A549 (cell line): ENCODE results near the gene PCDH1. TPM values are rescaled to one million over a fixed set of nuclear protein-coding genes. Genes with fewer than 3 reads are reported as not detected.

Experiments
- ATAC-seq, 2 experiments: fragments of 200-7000 bp in 1 of 2; fragments of >200 bp in 1 of 2; cut with Nextera tagmentation in 1 of 2; cut with Tn5 transposase in 1 of 2; 3 replicates each; pipeline versions ENCODE4 v1.8.0 to v1.9.1; 2018 to 2020; ENCODE audit warnings: mild to moderate bottlenecking in 1 of 2, moderate library complexity in 1 of 2
- CTCF ChIA-PET: fragments of 300-600 bp; sonication (Branson Sonifier 250); formaldehyde crosslinking; extraction: SDS; loops from one replicate; lab custom pipeline; 2021; ENCODE audit warnings: antibody characterized with exemption, inconsistent platforms; lab: Yijun Ruan, JAX
- POLR2A ChIA-PET: fragments of 350-600 bp; formaldehyde crosslinking; extraction: SDS; loops from one replicate; lab custom pipeline; 2021; ENCODE audit warnings: antibody characterized with exemption, inconsistent platforms; lab: Yijun Ruan, JAX
- DNase-seq, 2 experiments: peaks; one replicate each; pipeline versions ENCODE4 v3.0.0 to v3.0.0-alpha.2; 2011 to 2016; ENCODE audit warnings: low read depth in 1 of 2, low spot score in 1 of 2
- FAIRE-seq: peaks from 2 replicates; lab custom pipeline; 2011; peaks lifted over from hg19 to GRCh38; lab: Jason Lieb, UNC
- H3K27ac ChIP-seq, 2 experiments: fragments of >200 bp; sonication (Bioruptor Twin); formaldehyde crosslinking; 3 replicates each; pipeline ENCODE4 v1.5.1; 2016 to 2017
- H3K4me1 ChIP-seq: fragments of >200 bp; sonication (Bioruptor Twin); formaldehyde crosslinking; 3 replicates; pipeline ENCODE4 v1.6.1; 2016
- H3K4me2 ChIP-seq: fragments of >200 bp; sonication (Bioruptor Twin); formaldehyde crosslinking; 3 replicates; pipeline ENCODE4 v1.6.1; 2016
- H3K4me3 ChIP-seq: fragments of >200 bp; sonication (Bioruptor Twin); formaldehyde crosslinking; 3 replicates; pipeline ENCODE4 v1.5.1; 2016
- H3K9me3 ChIP-seq: fragments of >200 bp; sonication (Bioruptor Twin); formaldehyde crosslinking; 3 replicates; pipeline ENCODE4 v1.6.1; 2016
- CEBPB ChIP-seq, 2 experiments: fragments of >200 bp in 1 of 2; sonication (Bioruptor Twin) in 1 of 2; formaldehyde crosslinking in 1 of 2; IDR thresholded peaks; 2 replicates each; pipeline ENCODE4 v1.6.1; 2012 to 2016
- CHD2 ChIP-seq: fragments of 150-350 bp; IDR thresholded peaks from 2 replicates; pipeline ENCODE4 v1.6.1; 2014; ENCODE audit warnings: low read length; ENCODE audit not compliant: partially characterized antibody
- CTCF ChIP-seq: fragments of >200 bp; sonication (Bioruptor Twin); formaldehyde crosslinking; IDR thresholded peaks from 3 replicates; pipeline ENCODE4 v1.5.1; 2016
- EHF ChIP-seq: fragments of 250-450 bp; sonication (Bioruptor Pico); IDR thresholded peaks from 2 replicates; pipeline ENCODE4 v1.5.0; 2020; ENCODE audit warnings: mild to moderate bottlenecking
- EHMT2 ChIP-seq: fragments of 200-600 bp; sonication (generic); IDR thresholded peaks from 2 replicates; pipeline ENCODE4 v1.6.1; 2016; ENCODE audit warnings: antibody characterized with exemption, low read depth, mild to moderate bottlenecking, moderate library complexity
- EP300 ChIP-seq, 2 experiments: fragments of >200 bp; sonication (Bioruptor Twin); formaldehyde crosslinking; IDR thresholded peaks; 2 replicates in 1 of 2; 3 replicates in 1 of 2; pipeline ENCODE4 v1.6.1; 2016 to 2017
- FOXS1 ChIP-seq: fragments of 250-450 bp; sonication (Bioruptor Pico); IDR thresholded peaks from 2 replicates; pipeline ENCODE4 v1.5.0; 2020; ENCODE audit warnings: mild to moderate bottlenecking, moderate library complexity
- GATA3 ChIP-seq: IDR thresholded peaks from 2 replicates; pipeline ENCODE4 v1.6.1; 2012; ENCODE audit warnings: borderline replicate concordance
- HDAC2 ChIP-seq: fragments of 200-600 bp; sonication (generic); IDR thresholded peaks from 2 replicates; pipeline ENCODE4 v1.6.1; 2016
- JUN ChIP-seq, 2 experiments: fragments of >200 bp; sonication (Bioruptor Twin); formaldehyde crosslinking; IDR thresholded peaks; 2 replicates in 1 of 2; 3 replicates in 1 of 2; pipeline ENCODE4 v1.6.1; 2016 to 2017
- JUNB ChIP-seq: fragments of >200 bp; sonication (Bioruptor Twin); formaldehyde crosslinking; IDR thresholded peaks from 2 replicates; pipeline ENCODE4 v1.6.1; 2016
- MAFK ChIP-seq: fragments of 450-650 bp; IDR thresholded peaks from 2 replicates; pipeline ENCODE4 v1.6.1; 2014; ENCODE audit not compliant: partially characterized antibody
- NFE2L2 ChIP-seq: fragments of 150-350 bp; conservative IDR thresholded peaks from 2 replicates; pipeline ENCODE4 v1.6.1; 2014; ENCODE audit warnings: low read length
- PHF8 ChIP-seq: fragments of 200-600 bp; sonication (generic); IDR thresholded peaks from 2 replicates; pipeline ENCODE4 v1.6.1; 2016; ENCODE audit warnings: low read depth, mild to moderate bottlenecking, antibody characterized with exemption, moderate library complexity, borderline replicate concordance
- POLR2A ChIP-seq: IDR thresholded peaks from 2 replicates; pipeline ENCODE4 v1.6.1; 2012; ENCODE audit warnings: mild to moderate bottlenecking, low read length
- POLR2AphosphoS2 ChIP-seq: conservative IDR thresholded peaks from 2 replicates; pipeline ENCODE4 v1.6.1; 2012; ENCODE audit warnings: low read length, improper control_type of control experiment, inconsistent platforms
- REST ChIP-seq: fragments of 200-600 bp; sonication (generic); IDR thresholded peaks from 2 replicates; pipeline ENCODE4 v1.6.1; 2016; ENCODE audit warnings: antibody characterized with exemption, mild to moderate bottlenecking, moderate library complexity
- RNF2 ChIP-seq: fragments of 200-600 bp; sonication (generic); IDR thresholded peaks from 2 replicates; pipeline ENCODE4 v1.6.1; 2016; ENCODE audit warnings: low read depth, mild to moderate bottlenecking, antibody characterized with exemption, moderate library complexity, borderline replicate concordance
- SMC3 ChIP-seq: fragments of >200 bp; sonication (Bioruptor Twin); formaldehyde crosslinking; IDR thresholded peaks from 3 replicates; pipeline ENCODE4 v1.6.1; 2018; ENCODE audit warnings: inconsistent platforms
- TFCP2L1 ChIP-seq: fragments of 250-450 bp; sonication (Bioruptor Pico); IDR thresholded peaks from 2 replicates; pipeline ENCODE4 v1.5.0; 2021; ENCODE audit warnings: mild to moderate bottlenecking
- ZFP36 ChIP-seq: fragments of 450-650 bp; IDR thresholded peaks from 2 replicates; pipeline ENCODE4 v1.6.1; 2014; ENCODE audit warnings: borderline replicate concordance; ENCODE audit not compliant: partially characterized antibody
- WGBS: methylation state at CpG from one replicate; pipeline ENCODE4 v1.1.6; 2017; ENCODE audit errors: missing lambda C conversion rate; 5-methylcytosine and 5-hydroxymethylcytosine counted together
- polyA plus RNA-seq, 4 experiments: library from polyadenylated mRNA; depleted of rRNA in 3 of 4; stranded (reverse); fragments of >200 nt; fragmentation: RNase III in 1 of 4; extraction: RNeasy Plus Mini Kit Qiagen cat#74134 plus additional on column Dnase treatment in 1 of 4; gene quantifications; 2 replicates in 3 of 4; 3 replicates in 1 of 4; pipeline ENCODE4 v1.2.3, GENCODE V29; 2011 to 2017
- TF ChIP-seq, protein P1 (sequence below): IDR thresholded peaks from 2 replicates; pipeline ENCODE4 v1.6.1; 2012; ENCODE audit warnings: low read depth, borderline replicate concordance
- TF ChIP-seq, protein P2 (sequence below): IDR thresholded peaks from 2 replicates; pipeline ENCODE4 v1.6.1; 2012

PCDH1 gene
- polyA plus RNA-seq, 2 of the 4 experiments (the other 2 are of a cell fraction): 0.41 to 2.9 TPM

DNA sequence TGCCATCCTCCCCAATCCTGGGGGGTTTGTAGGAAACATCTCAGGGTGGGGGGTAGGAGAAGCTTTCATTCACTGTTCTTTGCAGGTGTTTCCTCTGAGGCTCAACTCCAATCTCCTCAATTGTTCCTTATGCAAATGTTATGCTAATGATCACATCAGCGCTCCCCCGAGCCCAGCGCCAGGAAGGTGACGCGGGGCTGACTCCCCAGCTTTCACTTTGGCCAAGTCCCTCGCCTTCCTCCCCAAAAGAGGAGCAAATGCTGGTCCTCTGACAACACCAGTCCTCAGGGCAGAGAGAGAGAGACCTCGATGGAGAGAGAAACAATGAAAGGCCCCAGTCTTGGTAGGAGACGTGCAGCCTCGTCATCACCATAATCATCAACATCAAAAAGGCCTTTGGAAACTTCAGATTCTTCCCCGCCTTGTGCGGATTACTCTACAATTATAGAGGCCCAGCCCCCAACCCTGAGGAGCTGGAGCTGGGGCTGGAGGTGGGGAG is 39.1 kb downstream of the PCDH1 start:
- no peaks in the 10 kb centered on the region for H3K9me3 ChIP-seq
- ChIA-PET POLR2A (no interaction called here), CTCF (interaction anchor here (0.9 to 6.5 kb wide), 5 partner anchors 13 to 147 kb away, joined by 3 to 26 read pairs (median 4); partner anchors contain the start of gene PCDH1)
- WGBS: 79% methylated on average over 11 of the region's 11 CpGs
- ATAC-seq (no peak), DNase-seq (no peak), FAIRE-seq (no peak)
- H3K27ac ChIP-seq: no peak overlapping the region
- H3K4me1 ChIP-seq: peaks cover 10% of the 10 kb centered on the region; the same call in 1 of the 3 replicates
- no peak overlapping the region for H3K4me2 ChIP-seq
- H3K4me3 ChIP-seq: no peak overlapping the region
- TF ChIP-seq ZFP36 (no peak), MAFK (no peak)
- TF ChIP-seq, protein P1, sequence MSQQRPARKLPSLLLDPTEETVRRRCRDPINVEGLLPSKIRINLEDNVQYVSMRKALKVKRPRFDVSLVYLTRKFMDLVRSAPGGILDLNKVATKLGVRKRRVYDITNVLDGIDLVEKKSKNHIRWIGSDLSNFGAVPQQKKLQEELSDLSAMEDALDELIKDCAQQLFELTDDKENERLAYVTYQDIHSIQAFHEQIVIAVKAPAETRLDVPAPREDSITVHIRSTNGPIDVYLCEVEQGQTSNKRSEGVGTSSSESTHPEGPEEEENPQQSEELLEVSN: no peak

GRCh38 chr5:141838326-141839014 is 39.7 kb downstream of the PCDH1 start:
- Histone ChIP-seq H3K27ac (no peak overlapping the region), H3K9me3 (no peaks in the 10 kb centered on the region), H3K4me1 (peaks cover 8% of the 10 kb centered on the region; the same call in 1 of the 3 replicates), H3K4me2 (no peak overlapping the region), H3K4me3 (no peak overlapping the region)
- WGBS: 62% methylated on average over 11 of the region's 11 CpGs
- POLR2A ChIA-PET: no interaction called here
- CTCF ChIA-PET: interaction anchor here (0.8 to 6.5 kb wide), 6 partner anchors 24 to 146 kb away, joined by 3 to 26 read pairs (median 4); partner anchors contain the start of gene PCDH1
- no peak for FAIRE-seq
- no peak for ATAC-seq
- no peak for DNase-seq
- TF ChIP-seq JUNB (no peak), CTCF (no peak), RNF2 (no peak), HDAC2 (no peak), JUN (IDR thresholded peaks at IDR 0.05) (no peak), CHD2 (no peak), GATA3 (no peak)

DNA sequence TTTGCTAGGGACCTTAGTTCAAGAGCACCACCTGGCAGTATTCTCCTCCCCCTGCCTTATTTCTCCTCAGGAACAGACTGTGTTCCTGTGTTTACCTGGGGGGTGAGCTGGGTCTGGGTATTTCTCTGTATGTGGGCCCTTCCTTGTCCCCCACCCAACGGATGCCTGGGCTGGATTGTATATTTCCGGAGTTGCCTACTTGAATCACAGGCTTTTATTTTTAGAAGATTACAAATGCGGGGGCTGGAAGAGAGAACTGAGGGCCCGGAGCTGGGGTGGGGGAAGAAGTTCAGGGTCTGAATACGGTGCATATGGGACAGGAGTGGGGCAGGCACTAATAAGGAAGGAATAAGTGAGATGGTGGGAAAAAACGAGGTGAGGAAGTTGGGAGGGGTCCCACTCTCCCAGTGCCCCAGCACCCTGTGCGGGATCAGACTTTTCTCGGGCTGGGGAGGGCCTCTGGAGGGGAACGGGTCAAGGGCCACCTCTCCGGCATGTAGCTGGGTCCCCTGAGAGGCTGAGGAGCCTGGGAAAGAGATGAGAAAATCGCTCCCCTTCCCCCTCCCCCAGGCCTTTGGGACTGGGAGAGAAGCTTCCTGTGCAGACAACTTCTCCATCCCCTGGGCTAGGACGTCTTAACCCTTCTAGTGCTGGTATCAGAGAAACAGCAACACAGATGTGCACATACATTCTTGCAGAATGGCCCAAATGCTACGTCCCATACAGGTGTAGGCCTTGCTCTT is 42.1 kb downstream of the PCDH1 start:
- TF ChIP-seq POLR2AphosphoS2 (no peak), EHF (no peak), POLR2A (no peak), CEBPB (IDR thresholded peaks at IDR 0.05) (no peak), EHMT2 (no peak), TFCP2L1 (no peak), REST (no peak), FOXS1 (CRISPR knock-in tag) (no peak), EP300 (IDR thresholded peaks at IDR 0.05) (no peak), JUN (IDR thresholded peaks at IDR 0.05) (no peak), GATA3 (no peak), HDAC2 (no peak), NFE2L2 (no peak), SMC3 (no peak), PHF8 (no peak)
- TF ChIP-seq, protein P1: no peak
- TF ChIP-seq, protein P2, sequence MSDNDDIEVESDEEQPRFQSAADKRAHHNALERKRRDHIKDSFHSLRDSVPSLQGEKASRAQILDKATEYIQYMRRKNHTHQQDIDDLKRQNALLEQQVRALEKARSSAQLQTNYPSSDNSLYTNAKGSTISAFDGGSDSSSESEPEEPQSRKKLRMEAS: no peak
- 55% methylated on average over 13 of the region's 13 CpGs for WGBS
- no peak for DNase-seq
- no peak for ATAC-seq
- H3K4me2 ChIP-seq: no peak overlapping the region
- H3K27ac ChIP-seq: no peak overlapping the region
- H3K4me1 ChIP-seq: peaks cover 4% of the 10 kb centered on the region; the same call in 1 of the 3 replicates
- ChIA-PET POLR2A (no interaction called here), CTCF (interaction anchor here (0.7 to 6.5 kb wide), 11 partner anchors 9 to 194 kb away, joined by 3 to 26 read pairs (median 5); partner anchors contain the start of gene PCDH1)
- no peak overlapping the region for H3K4me3 ChIP-seq
- no peaks in the 10 kb centered on the region for H3K9me3 ChIP-seq
- no peak for FAIRE-seq
